Subcutaneous abdominal adipose tissue (tissue), 5 donors: Measurements from ENCODE around the gene PROP1.
"Not testable (repeated sequence)": the region's sequence is repeated elsewhere in the genome, so short reads cannot be mapped to it uniquely, and the experiment has no call there.

Experiments used
- H3K27ac ChIP-seq: one replicate; pipeline ENCODE4 v1.7.0; 2013; ENCODE audit warnings: low read depth, mild to moderate bottlenecking, inconsistent platforms, low read length, moderate library complexity
- H3K27me3 ChIP-seq, 5 donors: one replicate each; pipeline ENCODE4 v1.7.0; 2013; ENCODE audit warnings: low read length in 5 of 5, inconsistent platforms in 1 of 5; ENCODE audit not compliant: control insufficient read depth in 5 of 5, insufficient read depth in 4 of 5
- H3K36me3 ChIP-seq, 5 donors: one replicate each; pipeline ENCODE4 v1.7.0; 2013; ENCODE audit warnings: low read length in 5 of 5; ENCODE audit not compliant: control insufficient read depth in 5 of 5, insufficient read depth in 5 of 5
- H3K4me1 ChIP-seq, 5 donors: one replicate each; pipeline ENCODE4 v1.7.0; 2013; ENCODE audit warnings: low read length in 5 of 5, mild to moderate bottlenecking in 3 of 5, moderate library complexity in 1 of 5; ENCODE audit not compliant: control insufficient read depth in 5 of 5, insufficient read depth in 5 of 5
- H3K4me3 ChIP-seq, 5 donors: one replicate each; pipeline ENCODE4 v1.7.0; 2013; ENCODE audit warnings: low read length in 5 of 5, low read depth in 1 of 5
- H3K9ac ChIP-seq, 5 donors: one replicate each; pipeline ENCODE4 v1.7.0; 2013; ENCODE audit warnings: low read length in 5 of 5, mild to moderate bottlenecking in 4 of 5, moderate library complexity in 3 of 5
- H3K9me3 ChIP-seq, 5 donors: one replicate each; pipeline ENCODE4 v1.7.0; 2013; ENCODE audit warnings: low read length in 5 of 5; ENCODE audit not compliant: control insufficient read depth in 5 of 5
- donor health status: healthy.
- donor health status: healthy.
- donor health status: healthy.
- donor health status: healthy.
- donor health status: healthy.

The PROP1 gene

GRCh38 chr5:177967221-177967887 lies 28.7 kb downstream of the PROP1 start:
- no peak overlapping the region for H3K4me3 ChIP-seq
- H3K9me3 ChIP-seq, result no peaks in the 10 kb centered on the region
- peaks cover 0 to 10% (median 4%) of the 10 kb centered on the region in 5 donors for H3K27me3 ChIP-seq
- H3K36me3 ChIP-seq, result no peaks in the 10 kb centered on the region
- H3K9ac ChIP-seq, result no peak overlapping the region
- no peaks in the 10 kb centered on the region for H3K4me1 ChIP-seq
- H3K27ac ChIP-seq, result no peak overlapping the region

- no peak overlapping the region for H3K4me3 ChIP-seq
- H3K4me1 ChIP-seq, result no peaks in the 10 kb centered on the region
- peaks cover 0 to 10% (median 4%) of the 10 kb centered on the region in 5 donors for H3K27me3 ChIP-seq
- no peak overlapping the region for H3K9ac ChIP-seq
- H3K27ac ChIP-seq, result no peak overlapping the region
- no peaks in the 10 kb centered on the region for H3K9me3 ChIP-seq
- H3K36me3 ChIP-seq, result no peaks in the 10 kb centered on the region
Measured at GRCh38 chr5:177966839-177967166, 29.2 kb downstream of the PROP1 start.

- H3K4me1 ChIP-seq, result no peaks in the 10 kb centered on the region
- no peaks in the 10 kb centered on the region for H3K36me3 ChIP-seq
- no peak overlapping the region for H3K4me3 ChIP-seq
- no peak overlapping the region for H3K27ac ChIP-seq
- H3K27me3 ChIP-seq, result peaks cover 0 to 10% (median 4%) of the 10 kb centered on the region in 5 donors
- no peak overlapping the region for H3K9ac ChIP-seq
- H3K9me3 ChIP-seq, result no peaks in the 10 kb centered on the region
Measured at GRCh38 chr5:177966009-177966838, 29.8 kb downstream of the PROP1 start.

GRCh38 chr5:177964471-177964870 lies 31.6 kb downstream of the PROP1 start:
- no peaks in the 10 kb centered on the region for H3K36me3 ChIP-seq
- no peaks in the 10 kb centered on the region for H3K4me1 ChIP-seq
- H3K9ac ChIP-seq, result no peak overlapping the region
- H3K27me3 ChIP-seq, result peaks cover 0 to 10% (median 4%) of the 10 kb centered on the region in 5 donors
- H3K4me3 ChIP-seq, result no peak overlapping the region
- H3K9me3 ChIP-seq, result no peaks in the 10 kb centered on the region
- H3K27ac ChIP-seq, result no peak overlapping the region

- no peak overlapping the region for H3K9ac ChIP-seq
Measured at GRCh38 chr5:177963966-177964365, 32.1 kb downstream of the PROP1 start.

GRCh38 chr5:177959315-177959714 lies 36.7 kb downstream of the PROP1 start:
- no peak overlapping the region for H3K27ac ChIP-seq
- H3K4me1 ChIP-seq, result no peaks in the 10 kb centered on the region
- H3K9me3 ChIP-seq, result no peaks in the 10 kb centered on the region
- H3K4me3 ChIP-seq, result no peak overlapping the region
- no peak overlapping the region for H3K9ac ChIP-seq
- no peaks in the 10 kb centered on the region for H3K36me3 ChIP-seq
- peaks cover 0 to 4% (median 2%) of the 10 kb centered on the region in 5 donors for H3K27me3 ChIP-seq

More at GRCh38 chr5:177963966-177964365, 32.1 kb downstream of the PROP1 start:
- Histone ChIP-seq H3K27me3 (peaks cover 0 to 10% (median 4%) of the 10 kb centered on the region in 5 donors), H3K4me1 (no peaks in the 10 kb centered on the region), H3K4me3 (no peak overlapping the region), H3K36me3 (no peaks in the 10 kb centered on the region), H3K9me3 (no peaks in the 10 kb centered on the region), H3K27ac (no peak overlapping the region)

- Histone ChIP-seq H3K27me3 (peaks cover 0 to 4% (median 0%) of the 10 kb centered on the region in 5 donors), H3K4me3 (no peak overlapping the region), H3K9ac (no peak overlapping the region), H3K27ac (no peak overlapping the region), H3K9me3 (no peaks in the 10 kb centered on the region), H3K4me1 (no peaks in the 10 kb centered on the region), H3K36me3 (no peaks in the 10 kb centered on the region)
Measured at GRCh38 chr5:177958696-177959095, 37.3 kb downstream of the PROP1 start.

- Histone ChIP-seq H3K4me1 (no peaks in the 10 kb centered on the region), H3K9ac (no peak overlapping the region), H3K27me3 (peaks cover 0 to 4% (median 0%) of the 10 kb centered on the region in 5 donors), H3K27ac (no peak overlapping the region), H3K9me3 (no peaks in the 10 kb centered on the region), H3K36me3 (no peaks in the 10 kb centered on the region), H3K4me3 (no peak overlapping the region)
Measured at GRCh38 chr5:177957241-177957640, 38.8 kb downstream of the PROP1 start.

- not testable (repeated sequence) for H3K4me1 ChIP-seq, H3K9ac ChIP-seq, H3K9me3 ChIP-seq, H3K36me3 ChIP-seq, H3K4me3 ChIP-seq, H3K27ac ChIP-seq, H3K27me3 ChIP-seq
Measured at GRCh38 chr5:177953101-177953500, 42.9 kb downstream of the PROP1 start.

GRCh38 chr5:177949656-177950055 lies 46.4 kb downstream of the PROP1 start:
- not testable (repeated sequence) for H3K9me3 ChIP-seq, H3K36me3 ChIP-seq, H3K9ac ChIP-seq, H3K4me1 ChIP-seq, H3K27me3 ChIP-seq, H3K4me3 ChIP-seq, H3K27ac ChIP-seq
